ENCODE measurements around the gene TASL.

TASL gene

GRCh38 chrX:30593440-30594200, 16.1 kb upstream of the TASL start:
- TF ChIP-seq TEAD4 (IDR thresholded peaks at IDR 0.05) (no peak), ZBTB7A (IDR thresholded peaks at IDR 0.05; ENCODE audit: low read depth) (no peak), TCF12 (IDR thresholded peaks at IDR 0.05; ENCODE audit: low read depth) (no peak), RAD21 (IDR thresholded peaks at IDR 0.05; ENCODE audit: low read depth) (no peak; the same call in 1 of the 2 replicates), EGR1 (IDR thresholded peaks at IDR 0.05) (no peak), CEBPB (IDR thresholded peaks at IDR 0.05) (no peak), CREB1 (IDR thresholded peaks at IDR 0.05; ENCODE audit: low read depth) (no peak), USF1 (IDR thresholded peaks at IDR 0.05) (no peak), EP300 (IDR thresholded peaks at IDR 0.05; ENCODE audit: borderline replicate concordance) (no peak), NFIC (IDR thresholded peaks at IDR 0.05) (no peak), FOXM1 (IDR thresholded peaks at IDR 0.05; ENCODE audit: borderline replicate concordance, low read depth) (no peak), YY1 (IDR thresholded peaks at IDR 0.05; ENCODE audit: low read depth) (no peak)
- TF ChIP-seq, protein P1, sequence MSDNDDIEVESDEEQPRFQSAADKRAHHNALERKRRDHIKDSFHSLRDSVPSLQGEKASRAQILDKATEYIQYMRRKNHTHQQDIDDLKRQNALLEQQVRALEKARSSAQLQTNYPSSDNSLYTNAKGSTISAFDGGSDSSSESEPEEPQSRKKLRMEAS (IDR thresholded peaks at IDR 0.05), result no peak

- TF ChIP-seq NFIC (IDR thresholded peaks at IDR 0.05) (no peak), EP300 (IDR thresholded peaks at IDR 0.05; ENCODE audit: borderline replicate concordance) (no peak), EGR1 (IDR thresholded peaks at IDR 0.05) (no peak), YY1 (IDR thresholded peaks at IDR 0.05; ENCODE audit: low read depth) (no peak), TEAD4 (IDR thresholded peaks at IDR 0.05) (no peak), TAF1 (IDR thresholded peaks at IDR 0.05; ENCODE audit: low read depth) (no peak), REST (IDR thresholded peaks at IDR 0.05; ENCODE audit: low read depth) (no peak), USF1 (IDR thresholded peaks at IDR 0.05) (no peak), ZBTB7A (IDR thresholded peaks at IDR 0.05; ENCODE audit: low read depth) (no peak), TCF12 (IDR thresholded peaks at IDR 0.05; ENCODE audit: low read depth) (no peak), FOXM1 (IDR thresholded peaks at IDR 0.05; ENCODE audit: borderline replicate concordance, low read depth) (no peak), CEBPB (IDR thresholded peaks at IDR 0.05) (no peak), RAD21 (IDR thresholded peaks at IDR 0.05; ENCODE audit: low read depth) (no peak), CREB1 (IDR thresholded peaks at IDR 0.05; ENCODE audit: low read depth) (no peak)
- TF ChIP-seq, protein P1 (IDR thresholded peaks at IDR 0.05), result no peak
Measured at GRCh38 chrX:30592831-30593230, 15.3 kb upstream of the TASL start.

- no peak for TF ChIP-seq YY1 (IDR thresholded peaks at IDR 0.05; ENCODE audit: low read depth)
- TF ChIP-seq EGR1 (IDR thresholded peaks at IDR 0.05), result no peak
- TF ChIP-seq RAD21 (IDR thresholded peaks at IDR 0.05; ENCODE audit: low read depth), result no peak
- no peak for TF ChIP-seq REST (IDR thresholded peaks at IDR 0.05; ENCODE audit: low read depth)
- TF ChIP-seq TEAD4 (IDR thresholded peaks at IDR 0.05), result no peak
- TF ChIP-seq TCF12 (IDR thresholded peaks at IDR 0.05; ENCODE audit: low read depth), result no peak
- TF ChIP-seq USF1 (IDR thresholded peaks at IDR 0.05), result no peak
- TF ChIP-seq NFIC (IDR thresholded peaks at IDR 0.05), result no peak
- no peak for TF ChIP-seq EP300 (IDR thresholded peaks at IDR 0.05; ENCODE audit: borderline replicate concordance)
- no peak for TF ChIP-seq FOXM1 (IDR thresholded peaks at IDR 0.05; ENCODE audit: borderline replicate concordance, low read depth)
- no peak for TF ChIP-seq TAF1 (IDR thresholded peaks at IDR 0.05; ENCODE audit: low read depth)
- TF ChIP-seq ZBTB7A (IDR thresholded peaks at IDR 0.05; ENCODE audit: low read depth), result no peak
- no peak for TF ChIP-seq CEBPB (IDR thresholded peaks at IDR 0.05)
- no peak for TF ChIP-seq CREB1 (IDR thresholded peaks at IDR 0.05; ENCODE audit: low read depth)
- TF ChIP-seq, protein P1 (IDR thresholded peaks at IDR 0.05), result no peak
Measured at GRCh38 chrX:30590368-30590767, 12.8 kb upstream of the TASL start.

- no peak for TF ChIP-seq YY1 (IDR thresholded peaks at IDR 0.05; ENCODE audit: low read depth)
- no peak for TF ChIP-seq RAD21 (IDR thresholded peaks at IDR 0.05; ENCODE audit: low read depth)
- no peak for TF ChIP-seq FOXM1 (IDR thresholded peaks at IDR 0.05; ENCODE audit: borderline replicate concordance, low read depth)
Measured at GRCh38 chrX:30589146-30589888, 11.8 kb upstream of the TASL start.
